ENCODE measurements around the gene ZNF205.

DNA sequence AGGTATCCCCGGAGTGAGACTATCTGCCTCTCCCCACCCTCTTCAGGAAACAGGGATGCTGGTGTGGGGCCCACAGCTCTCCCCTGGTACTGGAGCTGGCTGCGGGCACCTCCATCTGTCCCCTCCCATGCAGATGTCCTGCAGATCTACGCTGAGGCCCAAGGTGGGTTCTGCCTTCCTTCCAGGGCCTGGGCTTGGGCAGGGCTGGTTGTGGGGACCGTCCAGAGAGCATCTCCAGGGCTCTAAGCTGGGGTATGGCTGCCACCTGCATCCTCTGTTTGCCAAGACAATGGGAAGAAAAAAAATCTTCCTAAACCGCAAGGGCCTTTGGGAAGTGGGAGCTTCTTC is 35.3 kb downstream of the ZNF205 start:
- TF ChIP-seq POLR2A (IDR thresholded peaks at IDR 0.05; ENCODE audit: low read depth, low read length) (no peak), TAF1 (IDR thresholded peaks at IDR 0.05; ENCODE audit: borderline replicate concordance, low read depth, low read length) (no peak)

Data from GM12892 (cell line).